Measurements from ENCODE around the gene FOXP2.
"Not testable (repeated sequence)": the region's sequence is repeated elsewhere in the genome, so short reads cannot be mapped to it uniquely, and the experiment has no call there.

Gene FOXP2

DNA sequence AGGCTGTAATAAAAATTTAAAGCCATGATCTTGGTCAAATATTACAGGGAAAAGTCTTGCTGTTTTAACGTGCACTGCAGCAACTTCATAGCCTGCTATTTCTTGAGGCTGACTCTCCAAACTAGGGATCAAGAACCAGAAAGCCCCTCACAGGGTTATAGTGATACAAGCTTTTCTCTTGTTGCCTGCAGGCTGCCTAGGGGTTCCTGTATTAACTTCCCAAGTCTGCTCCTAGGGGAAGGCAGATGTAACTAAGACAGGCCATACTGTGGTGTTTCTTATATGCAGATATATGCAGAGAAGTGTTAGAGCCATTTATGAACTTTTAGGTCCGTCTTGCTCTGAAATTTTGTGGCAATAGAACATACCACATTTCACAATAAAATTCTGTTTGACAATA lies 175.7 kb downstream of the FOXP2 start:
- no peak for DNase-seq (ENCODE audit: low read depth)

DNA sequence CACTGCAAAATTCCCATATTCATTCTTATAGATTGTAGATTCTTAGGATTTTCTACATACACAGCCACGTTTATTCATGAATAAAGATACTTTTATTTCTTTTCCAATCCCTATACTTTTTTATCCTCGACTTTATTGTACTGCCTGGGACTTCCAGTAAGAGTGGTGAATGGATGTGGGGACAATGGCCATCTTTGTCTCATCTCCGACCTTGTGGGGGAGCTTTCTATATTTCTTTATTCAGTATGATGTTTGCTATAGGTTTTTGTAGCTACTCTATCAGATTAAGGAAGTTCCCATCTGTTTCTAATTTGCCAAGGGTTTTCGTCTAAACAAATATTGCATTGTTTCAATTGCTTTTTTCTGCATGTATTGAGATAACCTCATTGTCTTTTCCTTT lies 184.3 kb downstream of the FOXP2 start:
- DNase-seq (ENCODE audit: low read depth) = no peak

GRCh38 chr7:114606100-114606499 lies 191.5 kb downstream of the FOXP2 start:
- DNase-seq (ENCODE audit: low read depth) = no peak

DNA sequence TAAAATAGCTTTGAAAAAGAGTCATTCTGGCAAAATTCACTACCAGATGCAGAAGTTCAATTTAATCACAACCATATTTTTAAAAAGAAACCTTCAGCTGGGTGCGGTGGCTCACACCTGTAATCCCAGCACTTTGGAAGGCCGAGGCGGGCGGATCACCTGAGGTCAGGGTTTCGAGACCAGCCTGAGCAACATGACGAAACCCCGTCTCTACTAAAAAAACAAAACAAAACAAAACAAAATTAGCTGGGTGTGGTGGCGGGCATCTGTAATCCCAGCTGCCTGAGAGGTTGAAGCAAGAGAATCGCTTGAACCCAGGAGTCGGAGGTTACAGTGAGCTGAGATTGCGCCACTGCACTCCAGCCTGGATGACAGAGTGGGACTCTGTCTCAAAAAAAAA lies 194.2 kb downstream of the FOXP2 start:
- DNase-seq (ENCODE audit: low read depth) = not testable (repeated sequence)

DNA sequence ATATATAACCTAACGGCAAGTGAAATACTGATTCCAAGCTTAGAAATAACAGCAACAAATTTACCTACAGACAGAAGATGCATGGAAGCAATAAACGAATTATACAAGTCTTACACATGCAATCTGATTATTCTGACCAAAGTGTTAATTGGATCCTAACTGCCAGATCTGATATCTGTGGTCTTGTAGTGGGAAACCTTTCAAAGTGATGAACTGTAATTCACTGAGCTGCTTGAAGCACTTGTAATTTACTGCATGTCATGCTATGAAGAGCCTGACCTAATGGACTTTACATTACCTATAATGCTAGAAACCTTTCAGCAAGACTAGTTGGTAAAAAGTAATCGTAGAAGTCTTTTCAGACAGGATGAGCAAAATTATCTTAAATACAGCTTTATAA lies 205.6 kb downstream of the FOXP2 start:
- no peak for DNase-seq (ENCODE audit: low read depth)

DNA sequence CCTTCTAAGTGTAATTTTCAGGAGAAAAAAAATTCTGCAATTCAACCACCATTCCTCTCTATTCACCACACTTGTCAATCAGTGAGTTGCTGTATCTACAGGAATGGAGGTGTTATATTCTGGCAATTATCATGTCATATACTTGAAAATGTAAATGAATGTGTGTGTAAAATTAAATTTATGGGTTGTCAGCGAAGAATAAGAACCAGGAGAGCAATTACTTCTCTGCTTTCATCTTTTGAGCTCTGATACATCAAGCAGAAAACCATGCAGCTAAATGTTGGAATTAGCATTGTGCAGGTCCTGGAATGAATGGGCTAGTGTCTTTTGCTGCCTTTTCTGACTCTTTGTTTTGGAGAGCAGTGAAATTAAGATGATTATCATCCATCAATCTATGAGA lies 207.6 kb downstream of the FOXP2 start:
- DNase-seq (ENCODE audit: low read depth) = no peak

DNA sequence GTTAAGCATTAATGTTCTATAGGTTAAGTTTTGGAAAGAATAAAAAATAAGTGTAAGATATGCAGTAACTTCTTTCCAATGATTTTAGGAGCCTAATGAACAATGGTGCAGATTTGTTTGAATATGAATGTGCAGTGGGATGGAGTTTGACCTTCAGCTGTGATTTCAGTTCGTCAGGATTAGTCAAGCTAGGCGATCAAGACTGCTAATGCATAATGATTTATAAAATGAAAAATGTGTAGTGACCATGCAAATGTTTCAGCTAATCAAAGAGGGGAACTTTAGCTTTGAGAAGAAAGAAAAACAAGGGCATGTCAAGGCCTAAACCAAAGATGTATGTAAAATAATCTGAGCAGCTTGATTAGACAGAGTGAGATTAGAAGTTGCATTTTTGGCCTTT lies 208.5 kb downstream of the FOXP2 start:
- DNase-seq (ENCODE audit: low read depth) = no peak

DNA sequence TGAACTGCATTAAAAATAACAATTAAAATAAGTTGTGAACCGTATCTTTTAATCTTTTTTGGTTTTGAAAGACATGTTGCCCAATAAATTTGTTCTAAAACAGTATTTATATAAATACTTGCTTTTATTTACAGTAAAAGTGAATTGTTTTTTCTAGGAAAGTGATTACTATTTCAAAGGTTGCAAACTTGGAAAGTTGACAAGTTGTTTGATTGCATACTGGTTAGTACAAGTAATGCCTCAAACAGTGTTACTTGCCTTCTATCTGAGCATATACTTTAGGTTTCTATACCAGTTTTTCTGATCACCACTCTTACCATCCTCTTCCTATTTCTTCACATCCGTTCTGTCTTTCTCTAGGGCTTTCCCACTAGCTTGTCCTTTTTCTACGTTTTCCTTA lies 212.6 kb downstream of the FOXP2 start:
- no peak for DNase-seq (ENCODE audit: low read depth)

GRCh38 chr7:114628362-114628761 lies 213.7 kb downstream of the FOXP2 start:
- DNase-seq (ENCODE audit: low read depth) = no peak

- DNase-seq (ENCODE audit: low read depth) = no peak
These were observed 215.1 kb downstream of the FOXP2 start for GRCh38 chr7:114629762-114630161.

GRCh38 chr7:114630201-114630990 lies 215.8 kb downstream of the FOXP2 start:
- no peak for DNase-seq (ENCODE audit: low read depth)

- no peak for DNase-seq (ENCODE audit: low read depth)
These were observed 216.7 kb downstream of the FOXP2 start for GRCh38 chr7:114631249-114631822.

DNA sequence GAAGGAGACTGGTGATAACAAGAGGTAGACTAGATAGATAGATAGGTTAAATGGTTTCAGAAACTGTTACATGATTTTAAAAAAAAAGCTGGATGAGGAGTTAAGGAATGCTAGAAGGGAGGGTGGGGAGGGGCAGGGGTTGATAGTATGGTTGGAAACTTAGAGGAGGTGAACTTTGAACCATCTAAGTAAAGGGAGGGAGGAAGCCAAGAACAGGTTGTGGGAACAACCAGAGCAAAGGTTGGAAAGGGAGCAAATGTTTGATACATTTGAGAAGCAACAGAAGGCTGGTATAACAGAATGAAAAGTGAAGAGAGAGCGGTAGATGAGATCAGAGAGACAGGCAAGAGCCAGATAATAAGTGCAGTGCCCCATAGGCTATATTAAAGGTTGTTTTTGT lies 224.8 kb downstream of the FOXP2 start:
- DNase-seq (ENCODE audit: low read depth) = no peak

DNA sequence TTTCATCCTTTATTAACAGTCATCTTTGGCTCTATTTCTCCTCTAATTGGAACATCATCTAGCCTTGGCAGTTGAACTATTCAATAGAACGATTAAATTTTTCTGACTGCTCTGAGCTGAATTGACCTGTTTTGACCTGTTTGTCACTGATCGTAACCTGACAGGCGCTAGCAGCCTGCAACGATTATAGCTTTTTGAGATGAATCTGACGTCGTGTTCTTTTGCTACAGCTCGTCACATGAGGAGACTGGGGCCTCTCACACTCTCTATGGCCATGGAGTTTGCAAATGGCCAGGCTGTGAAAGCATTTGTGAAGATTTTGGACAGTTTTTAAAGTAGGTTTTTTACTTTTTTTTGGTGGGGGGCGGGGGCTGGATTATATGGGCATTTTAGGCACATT lies 229.8 kb downstream of the FOXP2 start:
- DNase-seq (ENCODE audit: low read depth) = no peak

- DNase-seq (ENCODE audit: low read depth) = no peak
These were observed 230.8 kb downstream of the FOXP2 start for GRCh38 chr7:114645451-114645850.

DNA sequence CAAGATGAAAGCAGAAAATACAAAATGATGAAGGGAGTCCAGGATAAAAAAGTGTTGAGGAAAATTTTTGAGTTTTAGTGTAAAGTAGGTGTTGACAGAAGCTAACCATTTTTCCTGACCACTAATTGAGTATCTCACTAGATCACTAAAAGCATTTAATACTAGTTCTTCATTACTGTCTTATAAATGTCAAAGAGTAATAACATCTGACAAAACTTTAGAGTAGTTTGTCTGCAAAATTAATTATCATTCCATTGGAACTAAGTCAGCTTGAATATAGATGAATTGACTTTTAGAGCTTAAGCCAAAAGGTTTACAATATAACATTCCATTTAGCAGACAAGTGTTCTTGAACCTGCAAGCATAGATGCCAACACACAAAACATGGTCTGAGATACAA lies 232.9 kb downstream of the FOXP2 start:
- DNase-seq (ENCODE audit: low read depth) = no peak

DNA sequence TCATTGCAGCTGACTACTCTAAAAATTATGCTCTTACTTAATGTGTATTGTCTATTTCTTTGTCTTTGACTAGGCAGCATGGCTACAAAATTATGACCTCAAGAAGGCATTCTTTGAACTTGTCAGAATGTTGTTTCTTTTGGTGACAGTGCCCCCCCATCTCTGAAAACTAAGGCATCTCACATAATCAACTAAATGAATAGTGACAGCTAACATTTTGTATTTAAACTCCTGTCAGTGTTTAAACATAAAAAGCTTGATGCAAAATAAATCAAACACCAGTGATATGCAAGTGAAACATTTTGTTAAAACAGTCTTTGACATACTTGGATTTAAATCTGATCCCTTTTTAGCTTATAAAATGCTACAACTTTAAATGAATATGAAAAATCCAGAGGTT lies 233.5 kb downstream of the FOXP2 start:
- no peak for DNase-seq (ENCODE audit: low read depth)

GRCh38 chr7:114648680-114649079 lies 234.1 kb downstream of the FOXP2 start:
- no peak for DNase-seq (ENCODE audit: low read depth)

- DNase-seq (ENCODE audit: low read depth) = no peak
These were observed 235.1 kb downstream of the FOXP2 start for GRCh38 chr7:114649689-114650088.

GRCh38 chr7:114650491-114650890 lies 235.9 kb downstream of the FOXP2 start:
- DNase-seq (ENCODE audit: low read depth) = no peak

- DNase-seq (ENCODE audit: low read depth) = no peak
These were observed 237.4 kb downstream of the FOXP2 start for GRCh38 chr7:114652041-114652440.

DNA sequence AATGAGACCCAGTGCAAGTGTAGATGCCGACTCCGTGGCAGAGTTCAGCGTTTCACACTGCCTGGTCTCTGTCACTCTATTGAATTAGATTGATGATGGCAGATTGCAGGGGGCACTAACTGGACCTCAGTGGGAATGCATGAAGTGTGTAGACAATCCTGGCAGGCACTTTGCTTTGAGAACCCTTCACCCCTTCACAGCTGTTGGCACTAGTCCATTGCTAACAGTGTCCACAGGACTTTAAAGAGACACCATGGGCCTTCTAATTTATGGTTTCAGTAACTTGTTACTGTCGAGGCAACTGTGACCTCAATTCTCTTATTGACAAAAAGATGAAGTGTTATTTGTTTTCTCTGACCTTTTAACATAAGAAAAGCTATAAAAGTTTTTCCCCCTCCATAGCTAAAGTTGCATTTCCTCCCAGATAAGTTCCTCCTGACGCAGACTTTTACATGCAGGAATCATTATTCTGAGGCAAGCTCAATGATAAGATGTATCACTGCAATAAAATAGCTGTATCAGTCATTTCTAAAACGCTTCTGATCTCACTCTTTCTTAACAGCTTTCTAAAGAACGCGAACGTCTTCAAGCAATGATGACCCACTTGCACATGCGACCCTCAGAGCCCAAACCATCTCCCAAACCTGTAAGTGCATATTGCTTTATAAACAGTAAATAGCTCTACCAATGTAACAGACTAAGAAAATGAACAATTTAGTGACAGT lies 238.9 kb downstream of the FOXP2 start:
- no peak for DNase-seq (ENCODE audit: low read depth)

GRCh38 chr7:114656466-114656865 lies 241.9 kb downstream of the FOXP2 start:
- no peak for DNase-seq (ENCODE audit: low read depth)

Measured in fibroblast of the conjunctiva (primary cell).